CD4-positive, alpha-beta T cell treated with Interferon alpha-2 for 1 hour (primary cell): ENCODE data around the gene NLGN1.

Source experiments
- DNase-seq, 2 donors: peaks; one replicate each; pipeline ENCODE4 v3.0.0-alpha.2; 2020 to 2022

NLGN1 gene

GRCh38 chr3:173734473-173734872 lies 336.9 kb downstream of the NLGN1 start:
- DNase-seq, result no peak

DNA sequence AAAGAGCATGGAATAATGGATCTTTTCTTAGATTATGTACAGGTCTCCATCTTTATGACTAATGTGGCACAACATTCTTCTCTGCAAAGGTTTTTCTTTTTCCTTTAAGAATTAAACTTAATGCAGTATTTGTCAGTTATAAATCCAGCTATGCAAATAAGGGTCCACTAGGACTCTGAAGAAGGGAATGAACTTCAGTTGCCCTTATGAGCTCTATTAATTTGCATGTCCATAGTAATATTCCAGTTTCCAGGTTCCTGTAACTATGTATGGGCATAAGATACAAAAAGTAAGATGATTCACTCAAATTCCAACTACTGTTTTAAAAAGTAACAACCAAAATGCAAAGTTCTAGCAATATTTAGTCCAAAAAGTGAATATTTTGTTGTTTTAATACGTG lies 337.4 kb downstream of the NLGN1 start:
- DNase-seq, result no peak

DNA sequence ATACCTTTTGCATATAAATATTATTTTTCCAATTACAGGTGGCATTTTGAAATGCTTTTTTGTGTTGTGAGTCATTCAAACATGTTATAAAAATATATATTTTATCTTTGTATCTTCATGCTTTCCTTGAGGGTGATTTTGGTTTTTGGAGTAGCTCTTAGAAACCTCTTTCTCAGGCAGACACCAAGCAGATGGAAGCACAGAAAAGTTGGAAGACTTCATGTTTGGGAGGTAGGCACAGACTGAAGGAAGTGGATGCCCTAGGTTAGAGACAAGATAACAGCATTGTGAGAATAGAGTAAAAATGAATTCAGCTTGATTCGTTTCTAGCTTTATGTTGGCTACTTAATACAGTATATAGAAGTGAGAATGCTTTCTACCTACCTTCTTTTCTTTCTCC lies 338.3 kb downstream of the NLGN1 start:
- no peak for DNase-seq

DNA sequence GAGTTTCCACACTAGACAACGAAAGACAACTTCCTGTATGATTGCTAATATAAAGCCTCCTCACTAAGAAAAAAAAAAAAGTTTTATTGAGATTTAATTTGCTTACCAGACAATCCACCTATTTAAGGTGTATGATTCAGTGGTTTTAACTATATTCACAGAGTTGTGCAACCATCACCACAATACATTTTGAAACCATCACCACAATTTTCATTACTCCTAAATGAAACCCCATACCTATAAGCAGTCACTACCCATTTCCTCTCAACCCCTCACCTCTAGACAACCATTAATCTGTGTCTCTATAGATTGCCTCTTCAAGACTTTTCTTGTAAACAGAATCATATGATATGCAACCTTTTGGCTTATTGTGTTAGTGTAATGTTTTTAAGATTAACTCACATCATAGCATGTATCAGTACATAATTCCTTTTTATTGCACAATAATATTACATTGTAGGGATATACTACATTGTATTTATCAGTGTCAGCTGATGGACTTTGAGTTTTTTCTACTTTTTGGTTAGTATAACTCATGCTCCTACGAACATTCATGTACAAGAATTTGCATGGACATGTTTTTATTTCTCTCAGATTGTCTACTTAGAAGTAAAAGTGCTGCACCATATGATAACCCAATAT lies 339.7 kb downstream of the NLGN1 start:
- no peak for DNase-seq

- DNase-seq, result no peak
Measured at GRCh38 chr3:173739726-173740125, 342.2 kb downstream of the NLGN1 start.

DNA sequence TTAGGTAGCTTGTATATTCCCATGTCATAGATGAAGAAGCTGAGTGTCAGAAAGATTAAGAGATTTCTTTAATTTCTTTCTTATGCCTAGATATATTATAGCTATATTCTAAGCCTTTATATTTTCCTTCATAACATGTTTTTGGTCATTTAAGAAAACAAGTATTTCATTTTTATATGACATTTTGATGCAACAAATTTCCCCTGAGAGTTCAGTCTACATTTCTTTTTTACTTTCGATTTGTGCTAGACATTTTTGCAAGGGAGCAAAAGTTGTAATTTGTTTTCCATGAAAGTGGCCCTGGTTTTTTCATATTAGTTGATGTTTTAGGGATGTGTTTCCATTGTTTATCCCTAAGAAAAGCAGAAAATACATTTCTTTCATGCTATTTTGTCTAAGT lies 344.9 kb downstream of the NLGN1 start:
- no peak for DNase-seq

DNA sequence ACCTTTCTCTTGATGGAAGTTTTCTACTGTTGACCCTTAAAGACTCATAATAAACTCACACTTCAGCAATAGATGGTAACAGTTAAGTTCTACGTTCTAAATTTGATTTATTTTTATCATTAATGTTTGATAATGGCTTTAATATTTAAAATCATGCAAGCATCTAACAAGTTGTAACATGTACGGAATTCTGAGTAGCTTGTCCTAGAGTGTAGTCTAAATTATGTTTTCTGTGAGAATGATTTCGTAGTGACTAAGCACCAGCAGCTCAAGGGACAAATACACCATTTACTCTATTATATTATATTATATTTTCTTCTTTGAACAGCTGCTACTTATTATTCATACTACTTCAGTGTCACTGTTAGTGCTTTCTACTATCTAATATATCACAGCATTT lies 345.6 kb downstream of the NLGN1 start:
- no peak for DNase-seq

DNA sequence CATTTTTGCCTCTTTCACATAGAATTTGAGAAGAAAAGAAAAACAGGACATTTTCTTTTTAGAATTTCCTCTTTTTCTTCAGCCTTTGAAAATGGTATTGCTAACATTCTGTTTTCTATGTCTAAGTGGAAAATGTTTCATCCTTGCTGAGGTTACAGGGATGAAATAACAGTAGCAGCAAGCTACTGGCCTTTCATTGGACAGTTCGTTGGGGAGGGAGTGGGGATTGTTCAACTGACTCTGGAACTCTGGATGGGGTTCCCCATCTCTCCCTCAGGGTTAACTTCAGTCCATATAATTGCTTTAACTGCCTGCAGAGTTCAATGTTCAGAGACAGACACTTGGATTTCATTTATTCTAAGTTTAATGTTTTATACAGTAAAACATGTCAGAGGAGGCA lies 346.0 kb downstream of the NLGN1 start:
- DNase-seq, result no peak

GRCh38 chr3:173744479-173744878 lies 346.9 kb downstream of the NLGN1 start:
- no peak for DNase-seq

DNA sequence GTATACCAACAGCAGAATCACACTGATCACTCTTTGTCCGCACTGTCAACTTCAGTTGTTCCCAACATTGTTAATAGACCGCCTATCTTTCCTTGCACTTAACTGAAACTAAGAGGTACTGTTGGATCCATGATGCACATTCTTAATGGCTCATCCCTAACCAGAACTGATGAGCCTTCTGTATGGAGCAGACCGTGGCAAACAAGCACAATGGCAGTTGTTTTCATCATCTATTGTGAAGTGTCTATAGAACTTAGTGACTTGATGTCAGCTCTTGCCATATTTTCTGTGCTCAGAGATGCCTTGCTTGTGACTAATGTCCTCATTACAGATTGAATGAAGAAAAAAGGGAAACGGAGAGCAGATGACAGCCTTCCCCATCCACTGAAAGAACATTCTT lies 347.4 kb downstream of the NLGN1 start:
- DNase-seq, result no peak

- DNase-seq, result no peak
Measured at GRCh38 chr3:173745952-173746682, 348.6 kb downstream of the NLGN1 start.

- DNase-seq, result no peak
Measured at GRCh38 chr3:173747427-173747826, 349.9 kb downstream of the NLGN1 start.

DNA sequence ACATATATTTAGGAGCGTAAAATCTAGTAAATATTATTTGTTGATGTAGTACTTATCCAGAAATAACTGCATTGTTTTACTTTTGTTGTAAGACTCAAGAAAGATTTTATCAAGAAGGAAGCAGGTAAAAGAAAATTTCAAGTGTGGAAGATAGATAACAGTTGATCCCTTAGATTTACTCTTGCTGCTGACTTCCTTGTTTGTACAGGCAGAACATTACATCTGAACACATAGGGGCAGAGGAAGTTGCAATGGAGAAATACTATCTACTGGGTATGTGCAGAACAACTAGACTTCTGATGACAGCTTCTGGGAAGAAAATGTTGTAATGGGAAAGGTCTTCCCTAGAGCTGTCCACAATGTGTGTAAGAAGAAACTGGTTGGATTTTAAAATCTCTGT lies 350.6 kb downstream of the NLGN1 start:
- DNase-seq, result no peak

- DNase-seq, result no peak
Measured at GRCh38 chr3:173750095-173750494, 352.6 kb downstream of the NLGN1 start.

DNA sequence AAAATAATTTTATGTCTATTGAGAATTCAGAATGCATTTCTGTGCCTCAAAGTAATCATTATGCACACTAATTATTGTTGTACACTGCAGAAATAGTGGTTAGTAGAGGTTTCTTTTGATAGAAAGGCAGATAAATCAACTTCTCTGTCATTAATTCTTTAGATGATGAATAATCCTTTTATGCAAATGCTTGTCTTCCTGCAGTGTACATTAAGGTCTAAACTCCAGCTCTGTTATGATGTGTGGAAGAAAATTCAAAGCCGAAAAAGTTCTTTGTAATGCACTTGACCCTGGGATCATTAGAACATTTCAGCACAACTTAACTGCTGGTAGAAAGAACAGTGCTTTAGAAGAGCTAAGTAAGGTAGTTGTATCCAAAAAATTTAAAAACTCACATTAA lies 353.0 kb downstream of the NLGN1 start:
- no peak for DNase-seq

- DNase-seq, result no peak
Measured at GRCh38 chr3:173753593-173753992, 356.0 kb downstream of the NLGN1 start.

DNA sequence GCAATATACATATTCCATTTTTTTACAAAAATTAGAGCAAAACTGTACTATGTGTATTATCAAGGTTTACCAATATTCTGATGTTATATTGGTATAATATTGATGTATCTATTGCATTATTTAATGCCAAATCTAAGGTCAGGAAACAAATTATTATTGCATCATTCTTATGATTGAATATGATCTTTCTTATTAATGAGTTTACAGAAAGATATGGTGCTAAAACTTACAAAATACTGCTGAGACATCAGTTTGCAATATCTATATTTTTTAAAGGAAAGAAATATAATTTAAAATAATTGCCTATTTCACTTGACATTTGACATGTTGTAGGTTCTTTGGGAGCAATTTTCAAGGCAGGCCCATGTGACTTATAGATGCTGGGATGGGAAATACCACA lies 357.6 kb downstream of the NLGN1 start:
- DNase-seq, result no peak

GRCh38 chr3:173761161-173761560 lies 363.6 kb downstream of the NLGN1 start:
- no peak for DNase-seq

- DNase-seq, result no peak
Measured at GRCh38 chr3:173762501-173762900, 365.0 kb downstream of the NLGN1 start.

GRCh38 chr3:173770011-173770410 lies 372.5 kb downstream of the NLGN1 start:
- no peak for DNase-seq

DNA sequence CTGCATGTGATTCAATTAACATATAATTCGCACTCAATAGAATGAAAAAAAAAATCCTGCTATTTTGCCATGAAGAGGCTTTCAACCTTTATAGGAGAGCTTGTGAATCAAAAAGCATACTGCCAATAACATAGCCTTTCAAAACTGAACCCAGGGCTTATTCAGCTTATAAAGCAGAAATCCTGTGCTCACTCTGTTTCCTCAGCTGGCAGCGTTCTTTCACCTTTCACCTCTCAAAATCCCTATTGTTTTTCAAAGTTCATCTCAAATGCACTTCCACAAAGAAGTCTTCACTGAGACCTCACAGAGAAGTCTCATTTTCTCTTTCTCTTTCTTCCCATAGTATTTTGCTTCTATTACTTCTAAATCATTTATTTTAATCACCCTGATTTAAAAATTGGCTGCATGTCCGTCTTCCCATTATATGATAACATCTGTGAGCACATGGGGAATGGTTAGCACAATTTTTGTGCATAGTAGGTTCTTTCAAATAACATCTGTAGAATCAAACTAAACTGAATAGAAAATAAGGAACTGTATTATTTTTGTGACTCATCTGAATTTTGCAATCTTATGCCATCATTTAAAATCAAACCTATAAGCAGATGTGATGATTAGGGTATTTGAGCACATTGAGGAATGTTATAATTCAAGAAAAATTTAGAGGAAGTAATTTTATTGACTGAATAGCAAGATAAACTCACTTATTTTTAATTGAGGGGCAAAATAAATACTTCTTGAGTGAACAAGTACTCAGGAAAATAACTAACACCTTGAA lies 373.4 kb downstream of the NLGN1 start:
- no peak for DNase-seq

GRCh38 chr3:173773800-173774199 lies 376.3 kb downstream of the NLGN1 start:
- DNase-seq, result no peak

DNA sequence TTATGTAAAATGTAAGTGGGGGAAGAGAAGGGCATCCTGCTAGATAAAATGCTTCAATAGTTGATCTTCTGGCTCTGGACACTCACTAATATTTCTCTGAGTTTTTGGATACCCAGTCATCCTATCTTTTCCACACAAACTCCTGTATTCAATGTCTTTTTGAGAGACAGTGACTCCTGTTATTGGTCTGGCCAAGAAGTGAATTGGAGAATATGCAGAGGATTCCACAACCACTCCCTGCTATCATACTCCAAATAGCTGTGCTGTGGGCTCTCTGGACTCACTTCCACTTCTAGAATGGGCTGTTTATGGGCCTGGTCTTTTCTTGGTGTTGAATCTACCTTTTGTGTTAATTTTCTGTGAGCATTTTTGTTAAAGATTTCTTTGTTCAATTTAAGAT lies 376.8 kb downstream of the NLGN1 start:
- DNase-seq, result no peak

GRCh38 chr3:173778251-173778650 lies 380.7 kb downstream of the NLGN1 start:
- DNase-seq, result no peak
